Liver (tissue), 3 donors: ENCODE results near the gene TPK1.

ENCODE experiments used
- EGR1 ChIP-seq, 2 donors: IDR thresholded peaks; 2 replicates each; pipeline ENCODE4 v1.6.1; 2016 to 2018; ENCODE audit warnings: antibody characterized with exemption in 2 of 2, low read depth in 2 of 2
- NR2F2 ChIP-seq: IDR thresholded peaks from 2 replicates; pipeline ENCODE4 v1.6.1; 2016; ENCODE audit warnings: antibody characterized with exemption
- RAD21 ChIP-seq, 2 donors: IDR thresholded peaks; 2 replicates each; pipeline ENCODE4 v1.6.1; 2016; ENCODE audit warnings: antibody characterized with exemption in 2 of 2, mild to moderate bottlenecking in 2 of 2
- SP1 ChIP-seq: IDR thresholded peaks from 2 replicates; pipeline ENCODE4 v1.6.1; 2018; ENCODE audit warnings: antibody characterized with exemption, mild to moderate bottlenecking
- TF ChIP-seq, protein P1 (sequence below): fragments of 150-350 bp; IDR thresholded peaks from 2 replicates; pipeline ENCODE4 v1.5.1; 2017; ENCODE audit warnings: improper control_type of control experiment, low read depth, low read length; ENCODE audit not compliant: missing input control
- TF ChIP-seq, protein P2 (sequence below): IDR thresholded peaks from 2 replicates; pipeline ENCODE4 v1.6.1; 2016; ENCODE audit warnings: antibody characterized with exemption
- donor health status: healthy.
- donor health status: healthy.

- TF ChIP-seq, protein P1, sequence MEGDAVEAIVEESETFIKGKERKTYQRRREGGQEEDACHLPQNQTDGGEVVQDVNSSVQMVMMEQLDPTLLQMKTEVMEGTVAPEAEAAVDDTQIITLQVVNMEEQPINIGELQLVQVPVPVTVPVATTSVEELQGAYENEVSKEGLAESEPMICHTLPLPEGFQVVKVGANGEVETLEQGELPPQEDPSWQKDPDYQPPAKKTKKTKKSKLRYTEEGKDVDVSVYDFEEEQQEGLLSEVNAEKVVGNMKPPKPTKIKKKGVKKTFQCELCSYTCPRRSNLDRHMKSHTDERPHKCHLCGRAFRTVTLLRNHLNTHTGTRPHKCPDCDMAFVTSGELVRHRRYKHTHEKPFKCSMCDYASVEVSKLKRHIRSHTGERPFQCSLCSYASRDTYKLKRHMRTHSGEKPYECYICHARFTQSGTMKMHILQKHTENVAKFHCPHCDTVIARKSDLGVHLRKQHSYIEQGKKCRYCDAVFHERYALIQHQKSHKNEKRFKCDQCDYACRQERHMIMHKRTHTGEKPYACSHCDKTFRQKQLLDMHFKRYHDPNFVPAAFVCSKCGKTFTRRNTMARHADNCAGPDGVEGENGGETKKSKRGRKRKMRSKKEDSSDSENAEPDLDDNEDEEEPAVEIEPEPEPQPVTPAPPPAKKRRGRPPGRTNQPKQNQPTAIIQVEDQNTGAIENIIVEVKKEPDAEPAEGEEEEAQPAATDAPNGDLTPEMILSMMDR: no peak
- TF ChIP-seq RAD21 (IDR thresholded peaks at IDR 0.05) (no peak), NR2F2 (no peak), SP1 (no peak), EGR1 (IDR thresholded peaks at IDR 0.05; ENCODE audit: low read depth in 2 of 2) (no peak)
- TF ChIP-seq, protein P2, sequence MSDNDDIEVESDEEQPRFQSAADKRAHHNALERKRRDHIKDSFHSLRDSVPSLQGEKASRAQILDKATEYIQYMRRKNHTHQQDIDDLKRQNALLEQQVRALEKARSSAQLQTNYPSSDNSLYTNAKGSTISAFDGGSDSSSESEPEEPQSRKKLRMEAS: no peak
Measured at GRCh38 chr7:144650439-144650838, 185.4 kb downstream of the TPK1 start.
